ENCODE results near the gene HRH3.
A peak's percentile ranks its signal among the peaks of the same experiment; 100 is the strongest.

Gene HRH3

DNA sequence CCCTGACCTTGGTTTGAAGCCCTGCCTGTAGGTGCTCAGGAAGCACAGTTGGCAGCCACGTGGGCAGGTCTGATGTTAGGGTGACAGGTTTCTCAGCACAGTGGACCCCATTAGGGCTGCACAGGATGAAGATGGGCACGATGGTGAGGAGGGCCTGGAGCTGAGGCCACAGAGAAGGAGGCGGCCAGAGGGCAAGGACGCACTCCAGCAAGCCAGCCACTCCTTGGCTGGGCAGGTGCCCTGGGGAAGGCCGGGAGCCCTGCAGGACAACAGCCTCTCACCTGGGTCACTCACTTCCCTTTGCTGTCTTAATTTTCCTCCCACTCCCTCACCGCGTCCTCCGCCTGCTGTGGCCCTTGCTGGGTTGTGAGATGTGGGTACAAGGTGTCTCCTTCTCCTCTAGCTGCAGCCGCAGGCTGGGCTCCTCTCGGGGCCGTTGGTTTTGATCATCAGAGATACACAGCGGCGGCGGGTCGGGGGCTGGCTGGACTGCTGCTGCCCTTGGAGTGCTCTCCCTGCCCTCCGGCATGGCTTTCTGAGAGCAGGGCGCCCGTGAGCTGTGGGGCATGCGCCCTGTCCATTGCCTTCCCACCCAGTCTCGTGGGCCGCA lies 23.9 kb upstream of the HRH3 start:
- DNase-seq, result no peak

DNA sequence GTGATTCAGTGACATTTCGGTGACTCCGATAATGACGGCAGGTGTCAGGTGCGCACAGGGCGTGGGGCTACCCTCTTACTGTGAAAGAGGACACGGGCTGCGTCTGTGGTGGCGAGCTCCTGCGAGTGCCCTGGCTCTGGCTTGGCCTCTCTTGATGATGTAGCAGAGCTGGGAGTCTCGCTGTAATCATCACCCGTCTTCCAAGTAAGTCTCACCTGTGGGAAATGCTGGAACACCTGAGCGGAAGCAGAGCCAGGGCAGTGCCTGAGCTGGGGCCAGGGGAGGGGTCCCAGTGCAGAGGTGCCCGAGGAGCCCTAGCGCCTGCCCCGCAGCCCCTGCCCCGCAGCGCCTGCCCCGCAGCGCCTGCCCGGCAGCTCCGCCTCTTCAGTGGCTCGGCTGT lies 23.0 kb upstream of the HRH3 start:
- DNase-seq, result no peak

DNA sequence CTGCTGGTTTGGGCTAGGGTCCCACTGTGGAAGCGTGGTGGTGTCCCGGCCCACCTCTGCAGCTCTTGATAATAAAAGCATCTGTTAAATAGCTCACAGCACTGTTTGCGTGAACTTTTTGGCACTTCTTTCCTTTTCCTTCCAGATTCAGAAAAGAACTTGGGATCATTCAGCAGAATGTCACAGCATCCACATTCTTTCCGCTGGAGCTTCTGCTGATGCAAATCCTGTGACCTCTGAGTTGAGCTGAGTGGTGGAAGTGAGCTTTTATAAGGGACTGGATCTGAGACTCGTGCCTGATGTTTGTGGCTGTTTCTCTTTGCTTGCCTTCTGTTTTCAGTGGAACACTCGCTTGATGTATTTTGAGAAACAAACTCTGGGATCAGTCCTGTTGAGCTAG lies 22.1 kb upstream of the HRH3 start:
- no peak for DNase-seq

DNA sequence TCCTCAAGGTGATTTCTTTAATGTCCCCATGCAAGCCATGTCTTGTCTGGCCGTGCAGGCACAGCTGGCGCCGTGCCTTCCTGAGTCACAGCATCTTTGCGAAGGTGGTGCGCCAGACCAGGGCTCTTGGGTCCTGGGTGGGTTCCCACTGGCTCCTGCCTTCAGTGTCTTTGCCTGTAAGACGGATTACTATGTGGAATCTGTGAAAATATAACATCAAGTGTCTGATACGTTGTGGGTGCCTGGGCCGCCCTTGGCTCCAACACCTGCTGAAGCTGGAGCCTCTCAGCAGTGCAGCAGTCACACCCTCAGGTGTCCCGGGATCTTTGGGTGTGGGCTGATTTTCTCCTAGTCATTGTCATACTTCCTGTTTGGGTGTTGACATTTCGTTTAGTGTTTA lies 21.4 kb upstream of the HRH3 start:
- no peak for DNase-seq

DNA sequence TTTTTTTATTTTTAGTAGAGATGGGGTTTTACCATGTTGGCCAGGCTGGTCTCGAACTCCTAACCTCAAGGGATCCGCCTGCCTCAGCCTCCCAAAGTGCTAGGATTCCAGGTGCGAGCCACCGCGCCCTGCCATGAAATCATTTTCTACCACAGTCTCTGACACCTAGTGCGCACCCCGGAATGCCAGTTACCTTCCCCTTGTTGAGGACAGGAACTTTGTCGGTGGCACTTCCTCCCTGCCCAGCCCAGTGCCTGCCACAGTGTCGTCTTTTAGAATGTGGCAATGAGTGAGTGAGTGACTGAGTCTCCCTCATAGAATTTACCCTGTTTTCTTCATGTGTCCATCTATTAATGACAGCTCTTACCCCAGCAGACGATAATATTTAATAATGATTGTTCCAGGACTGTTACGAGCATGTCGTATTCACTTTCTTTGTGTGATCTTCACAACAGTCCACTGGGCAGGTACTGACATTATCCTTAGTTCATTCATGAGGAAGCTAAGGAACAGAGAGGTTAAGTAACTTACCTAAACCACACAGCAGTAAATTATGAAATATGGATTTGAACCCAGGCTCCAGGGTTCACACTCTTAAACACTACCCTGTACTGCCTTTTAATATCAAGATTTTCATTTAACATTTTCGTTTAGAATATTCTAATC lies 20.1 kb upstream of the HRH3 start:
- no peak for DNase-seq

DNA sequence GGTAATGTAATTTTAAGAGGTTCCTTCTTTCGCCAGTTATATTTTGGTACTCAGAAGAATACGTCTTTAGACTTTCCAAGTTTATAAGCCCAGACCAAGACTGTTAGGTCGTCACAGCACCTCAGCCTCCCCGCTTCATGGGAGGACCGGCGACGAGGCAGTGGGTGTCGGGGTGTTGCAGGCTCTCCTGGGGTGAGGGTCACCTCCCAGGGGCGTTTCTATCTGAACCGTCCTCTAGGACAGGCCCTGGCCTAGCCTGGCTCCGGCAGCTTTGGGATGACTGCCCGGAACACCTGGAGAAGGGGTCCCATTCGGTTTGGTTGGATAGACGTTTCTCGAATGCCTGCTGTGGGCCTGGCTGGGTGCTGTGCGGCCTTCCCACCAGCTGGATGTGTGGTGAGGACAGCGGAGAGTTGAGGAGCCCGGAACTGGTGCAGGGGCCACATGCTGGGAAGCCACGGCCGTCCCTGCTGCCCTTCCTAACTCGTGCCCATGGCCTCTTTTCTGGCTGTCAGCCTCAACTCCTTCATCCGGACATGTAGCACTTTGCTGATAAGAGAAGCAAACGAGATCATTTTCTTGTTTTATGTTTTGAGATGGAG lies 19.3 kb upstream of the HRH3 start:
- DNase-seq, result no peak

DNA sequence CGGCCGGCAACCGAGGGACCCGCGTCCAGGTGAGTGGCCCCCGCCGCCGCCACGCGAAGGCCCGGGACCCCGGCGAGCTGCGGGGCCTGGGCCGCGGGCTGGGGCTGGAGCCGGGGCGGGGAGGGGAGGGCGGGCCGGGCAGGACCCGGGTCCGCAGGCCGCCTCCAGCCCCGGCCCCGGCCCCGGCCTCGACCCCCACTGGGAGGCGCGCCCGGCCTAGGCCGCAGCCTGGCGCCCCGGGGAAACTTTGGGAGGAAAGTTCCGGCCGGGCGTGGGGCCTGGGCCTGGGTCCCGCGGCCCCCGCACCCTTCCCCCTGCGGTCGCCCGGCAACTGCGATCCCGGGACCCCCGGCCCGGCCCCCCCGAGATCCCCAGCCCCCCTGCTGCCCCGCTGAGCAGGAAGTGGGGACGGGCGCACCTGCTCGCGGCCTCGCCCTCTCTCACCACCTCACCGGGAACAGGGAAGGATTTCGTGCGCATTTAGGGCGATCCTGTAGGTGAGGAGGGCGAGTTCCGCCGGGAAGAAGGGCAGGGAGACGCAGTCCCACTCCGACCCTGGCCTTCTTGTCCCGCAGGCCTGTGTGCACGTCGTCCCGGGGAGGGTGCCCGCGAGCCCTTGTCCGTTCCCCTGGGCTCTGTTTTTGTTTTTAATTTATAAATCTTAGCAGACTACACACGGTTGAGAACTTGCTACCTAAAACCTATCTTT lies 18.6 kb upstream of the HRH3 start:
- no peak for DNase-seq

DNA sequence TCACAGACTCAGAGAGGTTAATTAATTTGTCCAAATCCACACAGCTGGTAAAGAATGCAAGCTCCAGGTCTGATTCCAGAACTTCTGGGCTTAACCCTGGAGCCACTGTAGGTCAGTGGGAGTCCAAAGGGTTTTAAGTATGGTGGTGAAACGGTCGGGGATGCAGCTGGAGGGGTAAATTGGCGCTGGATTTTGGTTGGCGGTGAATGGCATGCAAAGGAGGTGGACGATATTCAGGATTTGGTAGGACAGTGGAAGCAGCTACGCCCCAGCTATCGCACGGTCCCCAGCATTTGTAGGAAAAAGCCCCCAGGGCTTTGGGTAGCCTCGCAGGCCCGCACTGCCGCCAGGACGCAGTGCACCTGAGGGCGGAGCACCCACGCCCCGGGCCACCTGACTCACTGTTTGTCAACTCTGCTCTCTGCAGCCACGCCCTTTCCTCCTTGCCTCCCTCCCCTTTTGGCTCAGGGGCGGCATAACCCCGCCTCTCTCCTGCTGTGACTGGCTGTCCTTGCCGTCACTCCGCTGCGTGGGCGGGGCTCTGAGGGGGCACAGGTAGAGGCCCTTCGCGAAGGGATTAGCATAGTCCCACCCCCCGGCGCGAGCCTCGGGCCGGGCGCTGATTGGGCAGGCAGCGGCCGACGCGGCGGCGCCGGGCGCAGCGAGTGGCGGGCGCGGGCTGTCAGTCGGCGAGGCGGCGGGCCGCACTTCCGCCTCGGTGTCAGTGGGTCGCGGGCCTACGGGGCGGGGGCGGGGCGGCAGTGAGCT lies 17.9 kb upstream of the HRH3 start, which contains the start of gene OSBPL2:
Gene OSBPL2 (plus strand): TSS at position 721 of the 768 bp plus-strand sequence. CDS start 17,664 bp downstream, outside the sequence.
- DNase-seq, result peak; percentile 100

DNA sequence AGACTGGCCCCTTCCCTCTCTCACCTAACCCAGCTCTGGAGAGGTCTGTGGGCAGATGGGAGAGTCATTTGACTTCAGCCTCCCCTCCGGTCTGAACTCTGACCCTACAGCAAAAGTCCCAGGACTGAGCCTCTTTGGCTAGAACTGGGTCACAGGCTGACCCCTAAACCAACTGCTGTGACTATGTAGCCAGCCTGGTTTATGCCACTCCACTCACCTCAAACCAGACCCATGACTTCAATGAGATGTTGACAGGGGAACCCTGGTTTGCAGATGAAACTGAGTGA lies 17.4 kb upstream of the HRH3 start:
- no peak for DNase-seq

DNA sequence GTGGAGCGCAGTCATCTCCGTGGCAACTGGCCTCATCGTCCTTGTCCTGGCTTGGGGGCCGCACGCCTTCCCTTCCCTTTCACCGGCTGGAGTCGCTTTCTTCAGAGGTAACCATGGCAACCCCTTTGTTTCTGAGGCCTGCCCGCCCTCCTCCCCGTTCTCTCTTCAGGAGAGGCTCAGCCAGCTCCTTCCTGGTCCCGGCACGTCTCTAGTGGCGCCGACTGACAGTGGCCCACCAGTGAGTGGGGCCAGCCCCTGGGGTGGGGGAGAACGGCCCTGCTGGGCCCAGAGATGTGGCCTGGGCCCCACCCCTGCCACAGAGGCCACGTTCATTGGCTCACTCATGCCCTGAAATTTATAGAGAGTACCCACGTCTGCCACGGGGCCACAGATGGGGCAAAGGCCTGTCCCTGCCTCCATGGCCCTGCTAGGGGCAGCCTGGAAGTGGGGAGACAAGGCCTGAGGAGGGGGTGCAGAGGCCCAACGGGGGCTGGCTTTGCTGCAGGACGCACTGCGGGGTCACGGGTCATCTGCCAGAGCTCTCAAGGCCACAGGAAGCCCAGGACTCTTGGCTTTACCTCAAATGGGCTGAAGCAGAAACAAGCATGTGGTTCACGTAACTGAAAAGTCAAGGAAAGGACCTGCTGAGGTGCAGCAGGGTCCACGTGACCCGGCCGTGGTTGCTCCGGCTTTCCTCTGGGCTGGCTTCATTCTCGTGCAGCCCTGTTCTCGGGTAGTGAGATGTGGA lies 16.9 kb upstream of the HRH3 start:
- DNase-seq, result no peak

DNA sequence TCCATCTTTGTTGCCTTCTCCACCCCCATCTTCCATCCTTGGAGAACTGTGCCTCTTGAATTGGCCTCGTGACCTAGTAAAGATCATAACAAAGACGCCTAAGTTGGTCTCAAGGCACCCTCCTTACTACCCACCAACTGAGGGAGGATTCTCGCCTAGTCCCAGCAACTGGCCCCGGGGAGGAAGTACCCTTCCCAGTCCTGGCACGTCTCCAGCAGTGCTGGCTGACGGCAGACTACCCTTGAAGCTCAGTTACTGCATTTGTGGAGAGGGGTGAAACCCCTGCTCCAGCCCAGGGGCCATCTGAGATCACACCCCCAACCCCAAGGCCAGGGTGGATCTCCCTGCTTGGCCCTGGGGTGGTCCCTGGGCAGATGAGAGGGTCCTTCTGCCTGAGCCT lies 16.1 kb upstream of the HRH3 start:
- no peak for DNase-seq

DNA sequence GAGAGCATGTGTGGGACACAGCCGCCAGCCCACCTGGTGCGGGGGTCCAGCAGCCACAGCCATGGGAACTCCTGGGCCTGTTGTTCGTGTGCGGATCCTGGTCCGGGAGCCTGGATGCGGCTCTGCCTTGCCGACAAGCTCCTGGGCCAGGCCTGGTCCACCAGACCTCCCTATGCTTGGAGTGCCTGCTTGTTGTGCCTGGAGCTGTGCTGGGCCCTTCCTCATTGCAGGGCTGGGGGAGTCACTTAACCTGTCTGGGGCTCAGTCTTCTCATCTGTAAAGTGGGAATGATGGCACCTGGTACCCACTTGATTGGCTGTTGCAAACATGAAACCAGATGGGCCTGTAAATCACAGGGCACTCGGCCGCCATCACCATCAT lies 15.7 kb upstream of the HRH3 start:
- no peak for DNase-seq

DNA sequence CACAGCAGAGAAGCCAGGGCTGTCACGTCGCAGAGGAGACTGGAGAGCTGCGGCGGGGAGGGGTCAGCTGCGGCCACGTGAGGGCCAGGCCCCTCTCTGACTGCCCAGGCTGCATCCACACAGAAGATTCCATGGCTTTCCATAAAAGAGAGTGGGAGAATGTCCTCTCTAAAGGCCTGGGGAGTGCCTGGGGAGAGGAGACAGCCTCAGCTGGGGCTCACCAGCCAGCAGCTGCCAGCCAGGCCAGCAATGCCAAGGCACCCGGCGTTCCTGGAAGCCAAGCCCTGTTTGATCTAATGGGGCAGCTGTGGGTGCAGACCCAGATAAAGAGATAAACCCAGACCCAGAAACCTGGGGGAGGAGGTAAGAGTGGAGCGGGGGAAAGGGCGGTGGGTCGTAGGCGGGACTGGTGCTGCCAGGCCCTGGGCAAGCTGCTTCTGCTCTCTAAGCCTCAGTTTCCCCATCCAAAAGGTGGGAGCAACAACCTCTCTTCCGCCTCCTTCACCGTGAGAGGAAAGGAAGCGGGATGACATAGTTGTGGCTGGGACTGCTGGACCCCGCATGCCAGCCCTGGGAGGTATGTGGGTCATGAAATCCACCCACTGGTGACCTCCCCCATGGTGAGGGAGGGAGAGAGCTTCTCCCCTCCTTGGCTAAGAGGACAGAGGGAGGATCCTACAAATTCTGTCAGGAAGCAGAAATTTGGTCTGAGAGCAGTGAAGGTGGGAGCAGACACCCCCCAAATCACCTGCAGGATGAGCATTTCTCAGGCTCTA lies 15.1 kb upstream of the HRH3 start:
- no peak for DNase-seq

DNA sequence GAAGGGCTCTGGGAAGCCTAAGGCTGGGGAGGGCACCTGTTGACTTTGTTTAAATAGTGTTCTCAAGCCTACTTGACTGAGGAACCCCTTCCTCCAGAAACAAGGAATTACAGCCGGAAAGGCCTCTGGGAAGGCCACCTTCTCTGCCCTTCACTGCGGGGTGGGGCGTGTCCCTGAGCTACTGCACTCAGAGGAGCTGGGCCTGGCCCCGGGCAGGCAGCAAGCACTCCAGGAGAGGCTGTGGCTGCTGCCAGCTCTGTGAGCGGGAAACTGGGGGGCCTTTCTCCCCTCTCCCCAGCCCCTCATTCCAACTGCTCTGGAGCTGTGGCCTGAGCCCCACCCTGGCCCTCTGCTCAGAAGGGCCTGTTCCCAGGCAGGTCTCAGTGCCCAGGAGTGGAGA lies 14.3 kb upstream of the HRH3 start:
- no peak for DNase-seq

DNA sequence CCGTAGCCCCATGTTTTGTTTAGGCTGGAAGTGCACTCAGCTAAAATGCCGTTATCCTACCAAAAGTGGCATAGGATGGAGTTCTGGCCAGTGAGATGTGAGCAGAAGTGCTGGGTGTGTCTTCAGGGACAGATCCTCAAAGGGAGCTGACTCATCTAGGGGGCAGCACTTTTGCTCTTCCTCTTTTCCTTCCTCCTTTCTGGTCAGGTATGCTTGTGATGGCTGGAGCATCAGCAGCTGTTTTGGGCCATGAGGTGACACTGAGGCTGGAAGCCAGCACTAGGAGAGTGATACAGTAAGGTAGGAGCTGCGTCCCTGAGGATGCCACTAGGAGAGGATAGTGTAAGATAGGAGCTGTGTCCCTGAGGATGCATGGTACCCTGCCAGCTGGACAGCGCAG lies 13.6 kb upstream of the HRH3 start:
- no peak for DNase-seq

DNA sequence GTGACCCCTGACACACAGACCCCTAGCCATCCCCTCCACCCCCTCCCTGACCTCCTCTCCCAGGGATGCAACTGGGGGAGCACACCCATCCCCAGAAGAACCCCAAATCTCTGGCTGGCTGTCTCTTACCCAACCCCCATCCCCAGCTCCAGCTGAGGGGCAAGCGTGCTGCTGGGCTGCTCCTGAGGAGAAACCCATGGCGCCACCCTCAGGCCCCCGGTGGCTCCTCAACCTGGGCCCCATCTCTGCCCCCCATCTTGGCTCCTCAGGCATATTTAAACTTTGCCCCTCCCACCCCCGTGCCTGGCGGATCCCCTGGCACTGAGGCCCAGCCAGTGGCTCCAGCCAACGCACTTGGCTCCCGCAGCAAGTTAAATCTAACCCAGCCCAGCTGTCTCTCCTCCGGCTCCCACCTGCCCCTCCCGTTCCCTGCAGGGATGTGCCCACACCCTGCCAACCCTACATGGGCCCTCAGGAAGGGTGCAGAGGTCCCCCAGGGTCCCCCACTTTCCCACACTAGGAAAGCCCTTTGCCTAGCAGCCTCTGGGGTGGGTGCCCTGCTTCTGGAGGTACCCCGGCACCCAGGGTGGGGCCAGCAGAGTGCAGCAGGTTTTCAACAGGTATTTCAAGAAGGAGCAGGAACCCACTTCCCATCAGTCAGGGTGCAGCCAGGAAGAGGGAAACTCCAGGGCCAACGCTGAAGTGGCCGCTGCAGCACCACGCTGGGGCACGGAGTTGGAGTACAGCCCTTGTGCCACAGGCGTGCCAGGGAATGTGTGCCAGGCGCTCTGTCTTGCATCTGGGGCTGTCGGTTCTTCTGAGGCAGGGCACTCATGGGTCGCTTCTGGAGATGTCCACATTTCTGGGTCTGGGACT lies 12.9 kb upstream of the HRH3 start:
- DNase-seq, result no peak

DNA sequence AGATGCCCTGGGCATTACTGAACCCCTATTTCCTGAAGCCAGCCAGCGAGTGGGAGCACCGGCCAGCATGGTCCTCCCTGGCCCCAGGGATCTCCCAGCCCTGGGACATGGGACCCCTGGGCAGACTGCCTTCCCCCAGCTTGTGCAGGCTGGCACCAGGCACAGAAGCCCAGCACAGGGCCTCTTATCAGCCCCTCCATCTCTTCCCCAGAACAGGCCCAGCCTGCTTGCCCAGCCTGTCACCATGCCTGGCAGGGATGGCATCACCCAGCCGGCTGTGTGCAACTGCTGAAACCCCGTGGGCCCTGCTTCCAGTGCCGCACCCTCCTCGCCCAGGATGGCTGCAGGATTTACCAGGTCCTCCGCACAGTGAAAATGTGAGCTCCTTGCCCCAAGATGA lies 12.1 kb upstream of the HRH3 start:
- no peak for DNase-seq

DNA sequence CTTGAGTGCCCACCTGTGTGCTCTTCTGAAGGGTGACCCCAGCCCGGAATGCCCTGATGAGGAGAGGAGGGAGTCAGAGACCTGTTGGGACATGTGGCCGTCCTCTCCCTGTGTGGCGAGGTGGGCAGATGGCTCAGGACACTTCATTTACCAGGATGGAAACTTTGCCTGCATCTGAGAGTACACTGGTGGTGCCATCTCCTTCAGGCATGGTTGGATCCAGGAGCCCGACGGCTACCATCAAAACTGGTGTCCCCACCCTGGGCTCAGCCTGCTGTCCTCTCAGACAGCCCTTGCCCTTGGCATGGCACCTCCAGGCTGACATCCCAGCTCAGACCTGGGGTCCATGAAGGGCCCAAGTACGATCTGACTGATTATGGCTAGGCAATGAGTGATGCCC lies 11.2 kb upstream of the HRH3 start:
- no peak for DNase-seq

DNA sequence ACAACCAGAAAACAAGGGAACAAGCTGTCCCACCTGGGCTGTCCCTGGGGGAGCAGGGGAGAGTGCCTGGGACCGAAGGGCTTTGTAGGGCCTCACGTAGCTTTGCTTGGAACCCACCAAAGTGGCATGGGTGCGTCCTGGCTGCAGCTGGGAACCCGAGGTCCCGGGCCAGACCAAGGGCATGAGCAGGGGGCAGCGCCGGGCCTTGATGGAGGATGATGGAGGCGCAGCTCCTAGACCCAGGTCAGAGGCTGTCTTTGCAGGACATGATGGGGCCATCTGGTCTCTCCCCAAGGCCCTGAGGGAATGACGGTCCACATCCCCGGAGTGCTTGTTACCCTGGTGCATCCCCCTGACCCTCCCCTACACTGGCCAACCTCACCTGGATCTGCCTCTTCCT lies 10.6 kb upstream of the HRH3 start:
- DNase-seq, result no peak

DNA sequence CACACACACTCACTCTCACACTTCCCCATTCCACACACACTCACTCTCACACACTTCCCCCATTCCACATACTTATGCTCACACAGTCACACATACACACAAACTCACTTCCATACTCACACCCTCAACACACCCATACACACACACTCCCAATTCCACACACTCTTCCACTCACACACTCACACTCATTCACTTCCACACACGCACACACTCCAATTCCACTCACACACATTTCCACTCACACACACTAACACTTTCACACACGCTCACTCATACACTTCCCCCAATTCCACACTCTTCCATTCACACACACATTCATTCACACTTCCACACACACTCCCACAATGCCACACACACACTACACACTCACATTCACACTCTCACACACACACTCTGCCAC lies 10.2 kb upstream of the HRH3 start:
- no peak for DNase-seq

DNA sequence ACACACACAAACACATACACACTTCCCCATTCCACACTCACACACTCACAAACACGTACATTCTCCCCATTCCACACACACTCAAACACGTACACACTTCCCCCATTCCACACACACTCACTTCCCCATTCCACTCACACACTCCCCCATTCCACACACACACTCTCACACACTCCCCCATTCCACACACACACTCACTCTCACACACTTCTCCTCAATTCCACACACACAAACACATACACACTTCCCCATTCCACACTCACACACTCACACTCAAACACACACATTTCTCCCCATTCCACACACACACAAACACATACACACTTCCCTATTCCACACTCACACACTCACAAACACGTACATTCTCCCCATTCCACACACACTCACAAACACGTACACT lies 9.6 kb upstream of the HRH3 start:
- DNase-seq, result no peak
